ENCODE data around the gene AUTS2.

- no peak for TF ChIP-seq EZH2phosphoT487 (IDR thresholded peaks at IDR 0.05; ENCODE audit: insufficient read depth, low read depth)
- TF ChIP-seq EZH2 (IDR thresholded peaks at IDR 0.05; ENCODE audit: insufficient read depth, poor library complexity, severe bottlenecking): no peak
These were observed 612.1 kb downstream of the AUTS2 start for GRCh38 chr7:70210200-70210935.

Data from GM23248 (cell line).